ENCODE results near the gene MFSD6.

Gene MFSD6

DNA sequence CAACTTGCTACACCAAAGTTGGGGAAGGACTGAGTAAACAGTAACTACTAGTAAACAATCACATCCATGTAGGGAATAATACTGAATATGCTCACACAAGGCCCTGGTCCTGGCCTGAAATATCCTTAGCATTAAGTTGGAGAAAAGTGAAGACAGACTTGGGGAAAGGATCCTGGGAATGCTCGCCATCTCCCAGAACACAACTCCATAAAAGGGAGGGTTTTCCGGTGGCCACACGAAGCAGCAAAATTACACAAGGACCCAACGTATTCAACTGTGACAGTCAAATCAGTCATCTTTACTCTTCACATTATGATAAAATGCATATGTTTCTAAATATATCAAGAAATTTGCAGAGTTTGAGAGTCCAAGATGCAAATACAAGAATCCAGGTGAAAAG lies 119.1 kb downstream of the MFSD6 start:
- DNase-seq (ENCODE audit: extremely low read depth in 1 of 2, low read depth in 1 of 2), result no peak

- no peak for DNase-seq (ENCODE audit: extremely low read depth in 1 of 2, low read depth in 1 of 2)
These were observed 119.8 kb downstream of the MFSD6 start for GRCh38 chr2:190527918-190528317.

- no peak for DNase-seq (ENCODE audit: extremely low read depth in 1 of 2, low read depth in 1 of 2)
These were observed 120.4 kb downstream of the MFSD6 start for GRCh38 chr2:190528521-190529001.

- no peak for DNase-seq (ENCODE audit: extremely low read depth in 1 of 2, low read depth in 1 of 2)
These were observed 121.5 kb downstream of the MFSD6 start for GRCh38 chr2:190529486-190530247.

DNA sequence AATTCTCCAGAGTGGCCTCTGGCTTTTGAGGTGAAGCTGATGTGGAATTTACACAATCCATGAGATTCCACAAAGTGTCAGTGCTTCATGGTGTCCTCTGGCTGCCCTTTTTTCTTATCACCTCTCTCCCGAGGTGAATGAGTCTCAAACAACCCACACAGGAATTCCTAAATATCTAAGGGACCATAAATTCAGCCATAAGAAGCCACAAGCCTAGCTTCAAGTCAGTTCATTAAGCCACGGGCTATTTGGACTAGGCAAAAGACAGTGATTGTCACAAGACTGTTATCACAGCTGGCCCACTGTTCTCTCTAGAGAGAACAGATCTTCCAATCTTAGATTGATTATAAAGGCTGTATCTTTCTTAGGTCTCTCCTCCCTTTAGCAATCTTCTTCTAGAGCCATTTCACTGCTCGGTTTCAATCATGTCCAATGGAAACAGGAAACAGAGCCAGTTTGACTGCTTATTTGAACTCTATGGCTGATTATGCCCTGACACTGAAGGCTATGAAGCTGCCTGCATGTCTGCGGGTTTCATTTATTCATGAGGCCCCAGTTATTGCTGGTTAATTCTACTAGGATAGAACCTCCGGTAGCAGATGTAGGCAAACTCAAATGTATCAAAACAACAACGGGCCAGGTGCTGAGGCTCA lies 122.2 kb downstream of the MFSD6 start:
- DNase-seq (ENCODE audit: extremely low read depth in 1 of 2, low read depth in 1 of 2), result no peak

DNA sequence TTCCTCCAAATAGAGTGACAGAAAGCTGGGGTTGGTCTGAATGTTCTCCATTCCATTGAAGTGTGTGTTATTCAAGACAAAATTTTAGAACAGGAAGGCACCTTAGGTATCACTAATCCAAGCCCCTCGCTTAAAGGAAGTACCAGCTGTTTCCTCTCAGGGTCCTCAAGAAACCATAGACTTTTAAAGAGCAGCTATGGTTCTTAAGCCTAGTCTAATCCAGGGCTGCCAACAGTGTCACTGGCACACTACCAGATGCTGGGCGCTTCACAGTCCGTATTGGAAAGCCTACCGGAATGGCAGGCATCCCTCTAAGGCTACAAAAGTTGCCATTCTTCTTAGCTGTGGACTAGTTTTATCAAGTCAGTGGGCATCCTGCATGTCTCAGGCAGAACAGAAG lies 124.4 kb downstream of the MFSD6 start:
- no peak for DNase-seq (ENCODE audit: extremely low read depth in 1 of 2, low read depth in 1 of 2)

DNA sequence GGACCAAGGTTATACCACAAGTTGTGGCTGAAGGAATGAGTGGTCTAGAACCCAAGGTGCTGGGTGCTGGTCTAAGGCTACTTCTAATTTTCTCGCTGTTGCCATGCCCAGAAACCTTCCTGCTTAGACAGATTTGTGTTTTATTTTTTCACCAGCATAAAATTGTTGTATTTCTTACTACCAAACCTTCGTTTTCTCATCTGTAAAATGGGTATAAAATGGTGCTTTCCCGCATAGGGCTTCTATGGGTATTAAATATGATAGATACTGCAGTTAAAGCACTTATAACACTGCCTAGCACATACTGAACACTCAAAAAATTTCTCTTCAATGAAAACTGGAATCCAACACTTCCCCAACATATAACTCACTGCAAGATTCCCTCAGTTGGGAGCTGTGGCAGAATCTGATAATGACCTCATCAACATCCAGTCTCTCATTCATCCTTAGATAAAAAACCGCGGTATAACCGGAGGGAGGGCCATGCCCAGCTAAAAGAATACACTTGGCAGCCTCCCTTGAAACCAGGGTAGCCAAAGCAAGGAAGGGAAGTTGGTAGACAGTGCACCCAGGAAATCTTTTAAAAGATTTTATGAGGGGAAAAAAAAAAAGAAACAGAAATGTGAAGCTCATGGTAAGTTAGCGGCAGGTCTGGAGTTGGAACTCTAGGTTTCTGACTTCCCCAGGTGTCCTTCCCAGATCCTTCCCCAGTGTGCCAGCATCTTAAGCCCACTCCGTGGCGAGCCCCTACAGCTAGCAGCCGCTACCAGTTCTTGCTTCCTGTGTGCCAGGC lies 125.2 kb downstream of the MFSD6 start:
- no peak for DNase-seq (ENCODE audit: extremely low read depth in 1 of 2, low read depth in 1 of 2)

DNA sequence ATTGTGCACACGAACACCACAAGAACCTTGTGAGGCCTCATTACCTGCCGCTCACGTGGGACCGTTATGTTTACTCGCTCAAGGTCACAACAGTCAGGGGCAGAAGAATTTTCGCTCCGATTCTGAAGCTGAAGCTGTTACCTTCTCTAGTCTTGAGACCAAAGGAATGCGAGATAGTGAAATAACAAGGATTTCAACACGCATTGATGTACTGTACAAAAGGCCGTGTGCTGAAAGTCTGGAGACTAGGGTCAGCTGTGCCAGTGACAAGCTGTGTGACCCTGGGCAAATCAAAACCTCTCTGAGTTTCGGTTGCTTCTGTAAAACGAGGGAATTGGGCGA lies 125.8 kb downstream of the MFSD6 start:
- DNase-seq (ENCODE audit: extremely low read depth in 1 of 2, low read depth in 1 of 2), result peak in 1 of 2 donors; percentile 40

GRCh38 chr2:190534310-190535120 lies 126.4 kb downstream of the MFSD6 start, which contains the start of gene NEMP2:
Gene NEMP2, minus strand, starts transcription at chr2:190534722. Its CDS starts 67 bp downstream, at chr2:190534655.
- peak; percentile 82 to 84 for DNase-seq (ENCODE audit: extremely low read depth in 1 of 2, low read depth in 1 of 2)

- no peak for DNase-seq (ENCODE audit: extremely low read depth in 1 of 2, low read depth in 1 of 2)
These were observed 126.9 kb downstream of the MFSD6 start for GRCh38 chr2:190535121-190535439.

GRCh38 chr2:190535586-190535985 lies 127.4 kb downstream of the MFSD6 start:
- DNase-seq (ENCODE audit: extremely low read depth in 1 of 2, low read depth in 1 of 2), result no peak

DNA sequence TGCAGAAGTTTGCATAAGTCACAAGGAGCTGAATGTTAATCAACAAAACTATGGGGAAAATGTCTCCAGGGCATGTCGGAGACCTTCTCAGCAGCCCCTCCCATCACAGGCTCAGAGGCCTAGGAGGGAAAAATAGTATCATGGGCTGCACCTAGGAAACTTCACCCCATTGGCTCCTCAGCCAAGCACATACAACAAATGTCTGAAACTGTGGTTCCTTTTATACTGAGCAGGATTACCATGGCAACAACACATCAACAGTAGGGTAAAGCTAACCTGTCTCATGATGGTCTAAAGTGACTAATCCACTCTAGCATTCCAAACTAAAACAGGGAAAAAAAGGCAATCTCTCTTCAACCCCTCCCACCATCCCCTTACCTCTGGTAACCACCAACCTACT lies 129.6 kb downstream of the MFSD6 start:
- no peak for DNase-seq (ENCODE audit: extremely low read depth in 1 of 2, low read depth in 1 of 2)

DNA sequence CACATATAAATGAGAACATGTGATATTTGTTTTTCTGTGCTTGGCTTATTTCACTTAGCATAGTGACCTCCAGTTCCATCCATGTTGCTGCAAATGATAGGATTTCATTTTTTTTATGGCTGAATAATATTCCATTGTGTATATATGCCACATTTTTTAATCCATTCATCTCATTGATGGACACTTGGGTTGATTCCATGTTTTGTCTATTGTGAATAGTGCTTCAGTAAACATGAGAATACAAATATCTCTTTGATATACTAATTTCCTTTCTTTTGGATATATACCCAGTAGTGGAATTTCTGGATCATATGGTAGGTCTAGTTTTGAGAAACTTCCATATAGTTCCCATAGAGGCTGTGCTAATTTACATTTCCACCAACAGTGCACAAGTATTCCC lies 130.0 kb downstream of the MFSD6 start:
- DNase-seq (ENCODE audit: extremely low read depth in 1 of 2, low read depth in 1 of 2), result no peak

GRCh38 chr2:190540048-190540447 lies 131.9 kb downstream of the MFSD6 start:
- no peak for DNase-seq (ENCODE audit: extremely low read depth in 1 of 2, low read depth in 1 of 2)

DNA sequence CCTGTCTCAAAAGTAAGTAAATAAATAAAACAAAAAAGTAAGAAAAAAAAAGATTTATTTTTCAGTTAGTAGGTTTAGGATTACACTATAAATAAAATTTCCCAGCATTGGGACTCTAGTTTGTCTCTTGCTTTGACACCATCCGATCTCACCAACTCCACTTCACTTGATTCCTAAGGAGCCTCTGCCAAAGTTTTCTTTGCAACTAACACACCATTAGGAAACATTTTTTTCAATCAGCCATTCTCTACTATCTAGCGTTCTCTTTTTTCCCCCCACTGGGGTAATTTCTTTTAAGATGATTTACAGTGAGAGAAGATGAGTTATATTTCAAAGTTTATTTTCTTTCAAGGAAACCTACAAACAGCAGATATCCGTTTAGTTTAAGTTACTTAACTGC lies 136.9 kb downstream of the MFSD6 start:
- DNase-seq (ENCODE audit: extremely low read depth in 1 of 2, low read depth in 1 of 2), result no peak

DNA sequence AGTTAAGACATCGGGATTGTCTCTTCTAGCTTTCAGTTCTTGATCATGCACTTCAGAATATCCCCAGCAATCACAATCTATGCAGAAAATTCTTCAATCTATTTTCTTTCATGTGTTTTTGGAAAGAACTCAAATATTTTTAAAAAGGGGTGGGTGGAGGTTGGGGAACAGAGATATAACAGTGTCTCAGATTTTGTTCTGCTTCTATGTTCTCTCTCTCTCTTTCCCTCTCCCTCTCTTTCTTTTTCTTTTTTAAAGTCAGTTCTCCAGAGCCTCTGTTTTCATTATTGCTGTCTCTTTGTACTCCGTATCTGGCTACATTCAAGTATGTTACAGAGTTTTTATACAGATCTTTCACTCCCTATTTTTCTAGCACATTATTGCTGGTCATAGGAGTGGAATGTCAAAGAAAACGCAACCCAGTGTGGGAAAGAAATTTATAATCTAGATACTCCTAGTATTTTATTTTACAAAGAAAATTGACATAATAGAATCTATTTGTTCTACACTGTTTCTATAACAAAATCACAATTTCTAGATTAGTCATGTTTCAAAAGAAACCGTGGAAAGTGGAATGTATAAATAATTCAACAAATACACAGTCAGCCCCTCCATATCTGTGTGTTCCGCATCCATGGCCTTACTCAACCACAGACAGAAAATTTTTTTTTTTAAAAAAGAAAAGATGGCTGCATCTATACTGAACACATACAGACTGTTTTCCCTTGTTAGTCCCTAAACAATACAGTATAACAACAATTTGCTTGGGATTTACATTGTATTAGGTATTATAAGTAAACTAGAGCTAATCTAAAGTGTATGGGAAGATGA lies 137.6 kb downstream of the MFSD6 start:
- no peak for DNase-seq (ENCODE audit: extremely low read depth in 1 of 2, low read depth in 1 of 2)

GRCh38 chr2:190546734-190547133 lies 138.6 kb downstream of the MFSD6 start:
- DNase-seq (ENCODE audit: extremely low read depth in 1 of 2, low read depth in 1 of 2), result no peak

DNA sequence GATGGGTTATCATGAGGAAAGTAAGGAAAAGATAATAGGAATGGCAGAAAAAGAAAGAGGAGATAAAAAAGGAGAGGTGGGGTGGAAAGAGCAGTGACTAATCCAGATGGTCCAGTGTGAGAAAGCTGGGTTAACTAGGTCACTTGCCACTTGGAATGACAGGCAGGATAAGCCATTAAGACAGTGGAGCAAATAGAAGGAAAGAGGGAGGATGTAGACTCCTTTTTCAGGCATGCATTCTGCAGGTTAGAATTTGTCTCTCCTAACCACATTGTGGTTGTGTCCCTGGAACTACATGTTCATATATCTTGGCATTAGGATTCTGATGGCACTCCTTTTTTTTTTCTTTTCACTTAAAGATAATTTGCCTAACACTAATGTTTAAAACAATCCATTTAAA lies 139.7 kb downstream of the MFSD6 start:
- DNase-seq (ENCODE audit: extremely low read depth in 1 of 2, low read depth in 1 of 2), result no peak

GRCh38 chr2:190550137-190550536 lies 142.0 kb downstream of the MFSD6 start:
- no peak for DNase-seq (ENCODE audit: extremely low read depth in 1 of 2, low read depth in 1 of 2)
